Breast epithelium (tissue), 4 donors: ENCODE results near the gene SLC5A6. TPM values are rescaled to one million over a fixed set of nuclear protein-coding genes. Genes with fewer than 3 reads are reported as not detected.

Source experiments
- DNase-seq, 2 donors: peaks; one replicate each; pipeline ENCODE4 v3.0.0-alpha.2; 2019; ENCODE audit warnings: low spot score in 2 of 2
- H3K27ac ChIP-seq, 2 donors: fragments of 200-600 bp; sonication (generic) in 1 of 2; one replicate each; pipeline ENCODE4 v1.5.1; 2016 to 2019; ENCODE audit warnings: mild to moderate bottlenecking in 1 of 2
- H3K27me3 ChIP-seq, 2 donors: fragments of 200-600 bp; sonication (generic) in 1 of 2; one replicate each; pipeline versions ENCODE4 v1.5.1 to v1.6.0; 2017 to 2019; ENCODE audit warnings: control low read depth in 1 of 2, mild to moderate bottlenecking in 1 of 2
- H3K36me3 ChIP-seq: fragments of 200-600 bp; one replicate; pipeline ENCODE4 v1.5.1; 2019
- H3K4me1 ChIP-seq, 2 donors: fragments of 200-600 bp; sonication (generic); one replicate each; pipeline ENCODE4 v1.5.1; 2016 to 2019; ENCODE audit warnings: control low read depth in 1 of 2
- H3K4me3 ChIP-seq, 3 donors: fragments of 200-600 bp; sonication (generic); 1 replicate in 2 of 3; 2 replicates in 1 of 3; pipeline ENCODE4 v1.5.1; 2016 to 2019; ENCODE audit warnings: mild to moderate bottlenecking in 3 of 3, moderate library complexity in 2 of 3
- H3K9me3 ChIP-seq, 2 donors: fragments of 200-600 bp; sonication (generic) in 1 of 2; one replicate each; pipeline ENCODE4 v1.5.1; 2016 to 2019; ENCODE audit warnings: control low read depth in 1 of 2
- POLR2A ChIP-seq: fragments of 450-650 bp; IDR thresholded peaks from one replicate; pipeline ENCODE4 v1.6.1; 2016; ENCODE audit warnings: antibody characterized with exemption, mild to moderate bottlenecking, moderate library complexity
- POLR2AphosphoS5 ChIP-seq, 3 donors: sonication (generic); formaldehyde crosslinking; IDR thresholded peaks; one replicate each; pipeline ENCODE4 v1.6.1; 2017; ENCODE audit warnings: antibody characterized with exemption in 3 of 3
- intact Hi-C: fragments of 100-400 bp; cut with DNase I; formaldehyde crosslinking; loops from one replicate; pipeline ENCODE4 v1.15.1; 2023; ENCODE audit warnings: low total_unique reads
- total RNA-seq, 3 donors: library from RNA; depleted of rRNA; stranded (reverse); fragments of >200 nt; gene quantifications; one replicate each; pipeline ENCODE4 v1.1.0, GENCODE V29; 2016
- TF ChIP-seq, protein P1 (sequence below), 3 donors: fragments of 450-650 bp; IDR thresholded peaks; one replicate each; pipeline ENCODE4 v1.5.1; 2016 to 2017; ENCODE audit warnings: antibody characterized with exemption in 3 of 3, mild to moderate bottlenecking in 3 of 3, moderate library complexity in 3 of 3

Gene SLC5A6
- total RNA-seq, 3 donors from 2014 or later: 43.4 to 86.2 (median 84.9) TPM

GRCh38 chr2:27214941-27215340, 2.9 kb upstream of the SLC5A6 start:
- H3K4me3 ChIP-seq: no peak overlapping the region
- intact Hi-C loops: loop anchor here (5.0 kb wide), 1 partner anchor 38 kb away; no protein-coding TSS in a partner anchor
- H3K27me3 ChIP-seq: no peaks in the 10 kb centered on the region
- DNase-seq: no peak
- H3K9me3 ChIP-seq: no peaks in the 10 kb centered on the region
- TF ChIP-seq POLR2A: no peak
- TF ChIP-seq, protein P1, sequence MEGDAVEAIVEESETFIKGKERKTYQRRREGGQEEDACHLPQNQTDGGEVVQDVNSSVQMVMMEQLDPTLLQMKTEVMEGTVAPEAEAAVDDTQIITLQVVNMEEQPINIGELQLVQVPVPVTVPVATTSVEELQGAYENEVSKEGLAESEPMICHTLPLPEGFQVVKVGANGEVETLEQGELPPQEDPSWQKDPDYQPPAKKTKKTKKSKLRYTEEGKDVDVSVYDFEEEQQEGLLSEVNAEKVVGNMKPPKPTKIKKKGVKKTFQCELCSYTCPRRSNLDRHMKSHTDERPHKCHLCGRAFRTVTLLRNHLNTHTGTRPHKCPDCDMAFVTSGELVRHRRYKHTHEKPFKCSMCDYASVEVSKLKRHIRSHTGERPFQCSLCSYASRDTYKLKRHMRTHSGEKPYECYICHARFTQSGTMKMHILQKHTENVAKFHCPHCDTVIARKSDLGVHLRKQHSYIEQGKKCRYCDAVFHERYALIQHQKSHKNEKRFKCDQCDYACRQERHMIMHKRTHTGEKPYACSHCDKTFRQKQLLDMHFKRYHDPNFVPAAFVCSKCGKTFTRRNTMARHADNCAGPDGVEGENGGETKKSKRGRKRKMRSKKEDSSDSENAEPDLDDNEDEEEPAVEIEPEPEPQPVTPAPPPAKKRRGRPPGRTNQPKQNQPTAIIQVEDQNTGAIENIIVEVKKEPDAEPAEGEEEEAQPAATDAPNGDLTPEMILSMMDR (IDR thresholded peaks at IDR 0.05): no peak
- TF ChIP-seq POLR2AphosphoS5 (IDR thresholded peaks at IDR 0.05): no peak
- H3K36me3 ChIP-seq: no peaks in the 10 kb centered on the region
- no peak overlapping the region for H3K27ac ChIP-seq
- H3K4me1 ChIP-seq: peaks cover 0 to 9% of the 10 kb centered on the region in 2 donors

DNA sequence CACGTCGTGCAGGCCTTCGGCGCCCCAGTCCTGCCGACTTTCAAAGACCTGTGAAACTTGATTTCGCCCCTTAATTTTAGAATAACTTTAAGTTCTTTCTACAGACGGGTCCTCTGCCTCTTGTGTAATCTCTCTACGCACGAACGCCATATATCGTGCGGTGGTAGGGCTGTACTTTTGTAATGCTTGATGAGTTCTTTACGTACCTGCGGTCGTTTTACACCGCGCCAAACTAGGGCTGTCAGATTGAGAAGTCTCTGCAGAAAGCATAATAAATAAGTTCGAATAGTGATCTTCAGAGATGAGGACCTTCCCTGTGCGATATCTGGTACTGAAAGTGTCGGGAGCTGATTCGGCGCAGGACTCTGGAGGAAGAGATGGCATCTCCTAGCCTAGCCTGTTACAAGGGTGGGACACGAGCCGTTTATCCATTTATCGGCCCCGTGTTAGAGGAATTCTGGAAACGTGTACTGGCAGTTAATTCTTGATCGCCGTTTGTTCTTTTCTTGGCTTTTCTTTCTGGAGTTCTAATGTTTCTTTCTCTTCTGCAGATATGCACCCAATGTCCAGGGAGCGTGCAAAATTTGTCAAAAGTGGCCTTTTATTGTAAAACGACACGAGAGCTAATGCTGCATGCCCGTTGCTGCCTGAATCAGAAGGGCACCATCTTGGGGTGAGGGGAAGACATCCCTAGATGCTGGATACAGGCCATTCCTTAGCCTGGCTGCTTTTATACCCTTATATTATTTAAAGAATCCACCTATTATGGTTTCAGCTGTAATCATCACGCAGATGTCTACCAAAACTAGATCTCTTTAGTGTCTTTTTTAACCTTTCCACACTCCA, 781 bp upstream of the SLC5A6 start:
- DNase-seq: peak in 1 of 2 donors; percentile 23
- TF ChIP-seq POLR2AphosphoS5 (IDR thresholded peaks at IDR 0.05): peak in 1 of 3 donors; percentile 10
- TF ChIP-seq, protein P1 (IDR thresholded peaks at IDR 0.05): no peak
- no peak for TF ChIP-seq POLR2A
- no peaks in the 10 kb centered on the region for H3K27me3 ChIP-seq
- no peaks in the 10 kb centered on the region for H3K9me3 ChIP-seq
- peak overlapping the region; percentile 76 to 89 (median 78) for H3K4me3 ChIP-seq
- peak overlapping the region; percentile 97 to 99 for H3K27ac ChIP-seq
- no peaks in the 10 kb centered on the region for H3K36me3 ChIP-seq
- intact Hi-C loops: no loop called here
- H3K4me1 ChIP-seq: peaks cover 0 to 9% of the 10 kb centered on the region in 2 donors

DNA sequence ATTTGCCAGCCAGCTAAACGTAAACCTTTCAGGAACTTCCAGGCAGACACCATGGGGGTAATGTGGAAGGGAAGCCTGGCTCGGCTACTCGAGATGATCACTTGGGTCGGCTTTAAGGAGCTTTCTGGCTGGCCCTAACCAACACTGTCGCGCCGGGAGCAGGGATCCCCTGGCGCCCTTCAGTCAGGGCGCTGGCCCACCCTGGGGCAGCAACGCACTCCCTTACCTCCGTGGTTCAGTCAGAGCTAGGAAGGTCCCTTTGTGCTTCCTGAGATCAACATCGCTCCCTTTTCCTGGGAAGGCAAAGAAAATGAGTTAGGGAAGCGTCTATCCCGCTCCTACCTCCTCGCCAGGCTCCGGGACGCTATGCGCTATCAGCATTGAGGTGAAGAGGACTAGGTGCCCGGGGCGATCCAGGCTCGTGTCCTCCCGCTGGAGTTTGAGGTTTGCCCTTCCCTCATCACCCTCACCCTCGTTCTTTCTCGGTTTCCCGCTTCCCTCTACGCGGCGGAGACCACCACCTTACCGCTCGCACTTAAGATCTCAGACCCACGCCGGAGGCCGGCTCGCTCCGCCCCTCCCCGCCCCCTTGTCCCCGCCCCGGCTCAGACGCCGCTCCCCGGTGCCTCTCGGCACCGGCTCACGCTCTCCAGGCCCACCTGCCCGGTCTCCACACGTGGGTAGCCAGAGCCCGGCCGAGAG, 676 bp downstream of the SLC5A6 start:
- peak in 1 of 2 donors; percentile 77 for DNase-seq
- Histone ChIP-seq H3K27me3 (no peaks in the 10 kb centered on the region), H3K36me3 (no peaks in the 10 kb centered on the region), H3K27ac (peak overlapping the region; percentile 97 to 99), H3K4me1 (peaks cover 0 to 9% of the 10 kb centered on the region in 2 donors), H3K4me3 (peak overlapping the region; percentile 76 to 89 (median 78)), H3K9me3 (no peaks in the 10 kb centered on the region)
- intact Hi-C loops: no loop called here
- TF ChIP-seq, protein P1 (IDR thresholded peaks at IDR 0.05): no peak
- TF ChIP-seq POLR2AphosphoS5 (IDR thresholded peaks at IDR 0.05): no peak
- TF ChIP-seq POLR2A: no peak

- TF ChIP-seq, protein P1 (IDR thresholded peaks at IDR 0.05): no peak
- no peak for TF ChIP-seq POLR2A
- TF ChIP-seq POLR2AphosphoS5 (IDR thresholded peaks at IDR 0.05): peak in 1 of 3 donors; percentile 12
- Histone ChIP-seq H3K27ac (peak overlapping the region; percentile 73 to 97), H3K4me3 (peak overlapping the region in 1 of 3 donors; percentile 21), H3K9me3 (no peaks in the 10 kb centered on the region), H3K4me1 (peaks cover 0 to 9% of the 10 kb centered on the region in 2 donors), H3K27me3 (no peaks in the 10 kb centered on the region), H3K36me3 (no peaks in the 10 kb centered on the region)
- no peak for DNase-seq
- intact Hi-C loops: no loop called here
These were observed 2.3 kb downstream of the SLC5A6 start for GRCh38 chr2:27209621-27210401.
